Hepatocyte (in vitro differentiated cells): ENCODE data around the gene PTPRN2. TPM values are rescaled to one million over a fixed set of nuclear protein-coding genes. Genes with fewer than 3 reads are reported as not detected.

Experiments
- DNase-seq: peaks from one replicate; pipeline ENCODE4 v3.0.0-alpha.2; 2016; ENCODE audit warnings: low spot score
- H2AFZ ChIP-seq: fragments of 200-600 bp; sonication (generic); 2 replicates; pipeline ENCODE4 v1.6.0; 2016; ENCODE audit warnings: antibody characterized with exemption, mild to moderate bottlenecking
- H3K27ac ChIP-seq: fragments of 200-600 bp; sonication (generic); 2 replicates; pipeline ENCODE4 v1.5.1; 2016; ENCODE audit warnings: mild to moderate bottlenecking
- H3K27me3 ChIP-seq: fragments of 200-600 bp; sonication (generic); 2 replicates; pipeline ENCODE4 v1.6.1; 2016
- H3K36me3 ChIP-seq: fragments of 200-600 bp; sonication (generic); replicated peaks from 2 replicates; pipeline ENCODE4 v1.5.1; 2016; ENCODE audit warnings: low read depth; ENCODE audit not compliant: insufficient read depth
- H3K4me1 ChIP-seq: fragments of 200-600 bp; sonication (generic); 2 replicates; pipeline ENCODE4 v1.5.1; 2016; ENCODE audit warnings: mild to moderate bottlenecking, moderate library complexity; ENCODE audit not compliant: insufficient read depth
- H3K4me2 ChIP-seq: fragments of 200-600 bp; sonication (generic); 2 replicates; pipeline ENCODE4 v1.6.0; 2016
- H3K4me3 ChIP-seq: fragments of 200-600 bp; sonication (generic); 2 replicates; pipeline ENCODE4 v1.5.1; 2016; ENCODE audit warnings: mild to moderate bottlenecking
- H3K79me2 ChIP-seq: fragments of 200-600 bp; sonication (generic); 2 replicates; pipeline ENCODE4 v1.6.0; 2017; ENCODE audit warnings: mild to moderate bottlenecking
- H3K9me2 ChIP-seq: fragments of 200-600 bp; sonication (generic); replicated peaks from 2 replicates; pipeline ENCODE4 v1.6.0; 2017; ENCODE audit warnings: mild to moderate bottlenecking; ENCODE audit not compliant: insufficient read depth
- H3K9me3 ChIP-seq: fragments of 200-600 bp; sonication (generic); 2 replicates; pipeline ENCODE4 v1.5.1; 2016; ENCODE audit warnings: low read depth, mild to moderate bottlenecking
- H4K20me1 ChIP-seq: fragments of 200-600 bp; sonication (generic); 2 replicates; pipeline ENCODE4 v1.6.0; 2016; ENCODE audit warnings: mild to moderate bottlenecking; ENCODE audit not compliant: insufficient read depth, poor library complexity, severe bottlenecking
- CTCF ChIP-seq: fragments of 200-600 bp; sonication (generic); IDR thresholded peaks from 2 replicates; pipeline ENCODE4 v1.5.1; 2016; ENCODE audit warnings: antibody characterized with exemption, mild to moderate bottlenecking; ENCODE audit not compliant: poor library complexity
- EZH2 ChIP-seq: fragments of 200-600 bp; sonication (generic); IDR thresholded peaks from 2 replicates; pipeline ENCODE4 v1.6.1; 2016; ENCODE audit warnings: antibody characterized with exemption, mild to moderate bottlenecking, borderline replicate concordance
- EZH2phosphoT487 ChIP-seq: fragments of 200-600 bp; sonication (generic); IDR thresholded peaks from one replicate; pipeline ENCODE4 v1.6.1; 2018; ENCODE audit warnings: antibody characterized with exemption, mild to moderate bottlenecking, low read depth, moderate library complexity; ENCODE audit not compliant: unreplicated experiment, severe bottlenecking
- WGBS: methylation state at CpG from one replicate; pipeline ENCODE4 v1.1.6; 2016; ENCODE audit warnings: low lambda C conversion rate; ENCODE audit errors: missing lambda C conversion rate; 5-methylcytosine and 5-hydroxymethylcytosine counted together
- polyA plus RNA-seq: library from polyadenylated mRNA; unstranded; fragments of >200 nt; fragmentation: Nextera tagmentation; extraction: Ambion mirVana; gene quantifications from 2 replicates; pipeline ENCODE4 v1.2.1, GENCODE V29; 2016
- total RNA-seq: library from RNA; depleted of rRNA; stranded (reverse); fragments of >200 nt; gene quantifications from 2 replicates; pipeline ENCODE4 v1.2.3, GENCODE V29; 2014

The PTPRN2 gene
- total and polyA plus RNA-seq, 2 experiments from 2014 or later, result 2.1 to 3.3 TPM

GRCh38 chr7:157710396-157710795 lies 877.2 kb downstream of the PTPRN2 start:
- no peaks in the 10 kb centered on the region for H3K9me2 ChIP-seq
- no peaks in the 10 kb centered on the region for H3K27me3 ChIP-seq
- no peak overlapping the region for H3K27ac ChIP-seq
- H3K4me1 ChIP-seq, result no peaks in the 10 kb centered on the region
- no peaks in the 10 kb centered on the region for H3K79me2 ChIP-seq
- WGBS, result 91% methylated on average over 13 of the region's 14 CpGs
- H3K9me3 ChIP-seq, result no peaks in the 10 kb centered on the region
- H2AFZ ChIP-seq, result no peak overlapping the region
- H3K36me3 ChIP-seq, result no peaks in the 10 kb centered on the region
- no peak overlapping the region for H3K4me2 ChIP-seq
- no peak for DNase-seq
- TF ChIP-seq EZH2phosphoT487 (no peak), EZH2 (no peak)
- H4K20me1 ChIP-seq, result no peaks in the 10 kb centered on the region
- H3K4me3 ChIP-seq, result no peak overlapping the region

- Histone ChIP-seq H3K9me3 (no peaks in the 10 kb centered on the region), H3K27me3 (no peaks in the 10 kb centered on the region), H3K79me2 (no peaks in the 10 kb centered on the region), H2AFZ (no peak overlapping the region), H3K36me3 (no peaks in the 10 kb centered on the region), H3K9me2 (no peaks in the 10 kb centered on the region), H3K4me3 (no peak overlapping the region), H3K27ac (no peak overlapping the region), H3K4me1 (no peaks in the 10 kb centered on the region), H4K20me1 (no peaks in the 10 kb centered on the region), H3K4me2 (no peak overlapping the region)
- 90% methylated on average over 26 of the region's 26 CpGs for WGBS
- TF ChIP-seq EZH2phosphoT487, result no peak
- DNase-seq, result no peak
Measured at GRCh38 chr7:157709531-157710251, 877.9 kb downstream of the PTPRN2 start.

- Histone ChIP-seq H3K4me1 (no peaks in the 10 kb centered on the region), H3K36me3 (no peaks in the 10 kb centered on the region), H3K4me2 (no peak overlapping the region), H3K79me2 (no peaks in the 10 kb centered on the region), H3K4me3 (no peak overlapping the region), H3K27me3 (peaks cover under 1% of the 10 kb centered on the region), H2AFZ (no peak overlapping the region), H3K27ac (no peak overlapping the region), H4K20me1 (no peaks in the 10 kb centered on the region), H3K9me2 (no peaks in the 10 kb centered on the region), H3K9me3 (no peaks in the 10 kb centered on the region)
- 77% methylated on average over 9 of the region's 9 CpGs for WGBS
- no peak for TF ChIP-seq EZH2phosphoT487
- TF ChIP-seq CTCF, result no peak
- no peak for TF ChIP-seq EZH2
- no peak for DNase-seq
Measured at GRCh38 chr7:157708919-157709295, 878.7 kb downstream of the PTPRN2 start.

GRCh38 chr7:157707983-157708918 lies 879.4 kb downstream of the PTPRN2 start:
- H3K4me2 ChIP-seq, result no peak overlapping the region
- DNase-seq, result no peak
- no peak overlapping the region for H3K4me3 ChIP-seq
- TF ChIP-seq EZH2 (no peak), EZH2phosphoT487 (no peak), CTCF (no peak)
- no peak overlapping the region for H3K27ac ChIP-seq
- H3K9me2 ChIP-seq, result no peaks in the 10 kb centered on the region
- 77% methylated on average over 23 of the region's 23 CpGs for WGBS
- H3K36me3 ChIP-seq, result no peaks in the 10 kb centered on the region
- H3K9me3 ChIP-seq, result no peaks in the 10 kb centered on the region
- H3K27me3 ChIP-seq, result peaks cover 3% of the 10 kb centered on the region
- H3K4me1 ChIP-seq, result no peaks in the 10 kb centered on the region
- no peak overlapping the region for H2AFZ ChIP-seq
- no peaks in the 10 kb centered on the region for H3K79me2 ChIP-seq
- no peaks in the 10 kb centered on the region for H4K20me1 ChIP-seq
